HepG2 (cell line): ENCODE data around the gene RNF6. TPM values are rescaled to one million over a fixed set of nuclear protein-coding genes. Genes with fewer than 3 reads are reported as not detected.

Experiments used
- CBFB ChIP-seq: sonication (generic); formaldehyde crosslinking; IDR thresholded peaks from 2 replicates; pipeline ENCODE4 v1.4.0; 2020; ENCODE audit warnings: missing genetic modification reagents
- CBX2 ChIP-seq, 2 experiments: fragments of 200-600 bp in 1 of 2; sonication (generic); formaldehyde crosslinking in 1 of 2; IDR thresholded peaks; 2 replicates each; pipeline versions ENCODE4 v1.7.0 to v1.8.1; 2018 to 2022; ENCODE audit warnings: low read depth in 2 of 2, low read length in 1 of 2, mild to moderate bottlenecking in 1 of 2, missing genetic modification reagents in 1 of 2
- LBX2 ChIP-seq: sonication (generic); formaldehyde crosslinking; IDR thresholded peaks from 2 replicates; pipeline ENCODE4 v1.5.0; 2020; ENCODE audit warnings: missing genetic modification reagents, mild to moderate bottlenecking, borderline replicate concordance
- PATZ1 ChIP-seq: sonication (generic); formaldehyde crosslinking; IDR thresholded peaks from 2 replicates; pipeline ENCODE4 v1.4.0; 2020; ENCODE audit warnings: missing genetic modification reagents
- POLR2G ChIP-seq: fragments of 200-400 bp; formaldehyde crosslinking; IDR thresholded peaks from 2 replicates; pipeline ENCODE4 v1.6.1; 2018; ENCODE audit warnings: mild to moderate bottlenecking, low read depth, low read length, moderate library complexity
- SUZ12 ChIP-seq: fragments of 150-350 bp; IDR thresholded peaks from 2 replicates; pipeline ENCODE4 v1.6.1; 2014; ENCODE audit warnings: low read depth, low read length
- TCF7L2 ChIP-seq: IDR thresholded peaks from 2 replicates; pipeline ENCODE4 v1.6.1; 2011; ENCODE audit warnings: mild to moderate bottlenecking, low read depth, low read length, moderate library complexity
- WIZ ChIP-seq: sonication (generic); formaldehyde crosslinking; IDR thresholded peaks from 2 replicates; pipeline ENCODE4 v1.5.1; 2020; ENCODE audit warnings: mild to moderate bottlenecking, missing genetic modification reagents
- ZBED4 ChIP-seq: sonication (generic); formaldehyde crosslinking; IDR thresholded peaks from 2 replicates; pipeline ENCODE4 v1.4.0; 2020; ENCODE audit warnings: missing genetic modification reagents, borderline replicate concordance
- ZNF18 ChIP-seq: sonication (generic); formaldehyde crosslinking; IDR thresholded peaks from 2 replicates; pipeline ENCODE4 v1.8.0; 2022; ENCODE audit warnings: mild to moderate bottlenecking, missing genetic modification reagents; ENCODE audit not compliant: insufficient replicate concordance
- ZNF326 ChIP-seq: sonication (generic); formaldehyde crosslinking; IDR thresholded peaks from 2 replicates; pipeline ENCODE4 v1.4.0; 2020; ENCODE audit warnings: missing genetic modification reagents, borderline replicate concordance
- ZNF430 ChIP-seq: sonication (generic); formaldehyde crosslinking; IDR thresholded peaks from 2 replicates; pipeline ENCODE4 v1.9.0; 2021; ENCODE audit warnings: mild to moderate bottlenecking, missing genetic modification reagents
- ZNF563 ChIP-seq: sonication (generic); formaldehyde crosslinking; IDR thresholded peaks from 2 replicates; pipeline ENCODE4 v1.8.0; 2022; ENCODE audit warnings: mild to moderate bottlenecking, moderate library complexity, missing genetic modification reagents
- ZNF687 ChIP-seq: sonication (generic); formaldehyde crosslinking; IDR thresholded peaks from 2 replicates; pipeline ENCODE4 v1.5.1; 2020; ENCODE audit warnings: mild to moderate bottlenecking, missing genetic modification reagents, moderate library complexity
- ZNF709 ChIP-seq: sonication (generic); formaldehyde crosslinking; IDR thresholded peaks from 2 replicates; pipeline ENCODE4 v1.5.0; 2020; ENCODE audit warnings: mild to moderate bottlenecking, missing genetic modification reagents
- polyA plus RNA-seq, 8 experiments: library from polyadenylated mRNA; depleted of rRNA in 3 of 8; stranded (reverse) in 7 of 8; unstranded in 1 of 8; fragments of >200 nt; fragmentation: Illumina TruSeq in 4 of 8; extraction: Trizol in 4 of 8; gene quantifications; 2 replicates each; pipeline versions ENCODE4 v1.2.1 to v1.2.3, GENCODE V29; 2011 to 2016; ENCODE audit warnings: low read depth in 4 of 8, missing spikeins in 1 of 8, mixed read lengths in 1 of 8; ENCODE audit not compliant: insufficient read depth in 1 of 8
- total RNA-seq, 5 experiments: library from RNA; depleted of rRNA; stranded (reverse); fragments of >200 nt; fragmentation: Illumina TruSeq; extraction: Trizol; gene quantifications; 2 replicates each; pipeline ENCODE4 v1.2.3, GENCODE V29; 2016; ENCODE audit warnings: low read depth in 1 of 5

Gene RNF6
- total and polyA plus RNA-seq, 2 of the 13 experiments (the other 11 are each of a cell fraction or from before 2014, with no cell fraction given) = 14.6 to 36.8 TPM

- TF ChIP-seq ZNF18 (CRISPR knock-in tag) (peak; percentile 83), WIZ (CRISPR knock-in tag) (no peak), ZNF430 (peak; percentile 73; the same call in 1 of the 2 replicates), ZNF709 (CRISPR knock-in tag) (peak; percentile 62; the same call in 1 of the 2 replicates), SUZ12 (peak; percentile 81), ZNF687 (CRISPR knock-in tag) (peak; percentile 71), CBX2 (IDR thresholded peaks at IDR 0.05; ENCODE audit: low read depth, low read length) (no peak), CBX2 (CRISPR knock-in tag; IDR thresholded peaks at IDR 0.05; ENCODE audit: low read depth) (no peak), POLR2G (peak; percentile 83), ZBED4 (CRISPR knock-in tag) (no peak), CBFB (CRISPR knock-in tag) (0 out of 2 replicates have a peak, but pooled peaks have one; percentile 10), ZNF563 (peak; percentile 40; the same call in 1 of the 2 replicates), LBX2 (0 out of 2 replicates have a peak, but pooled peaks have one; percentile 30), PATZ1 (peak; percentile 35; the same call in 1 of the 2 replicates), ZNF326 (CRISPR knock-in tag) (no peak), TCF7L2 (no peak)
Measured at GRCh38 chr13:26253787-26254582, 31.9 kb upstream of the RNF6 start, which contains the start of gene CDK8 (continued).
